HG03354 (cell line): ENCODE measurements around the gene OR4D1.

Source experiments
- ATAC-seq: cut with Tn5 transposase; IDR thresholded peaks from one replicate; pipeline ENCODE4 v1.9.1; 2021; ENCODE audit warnings: mild to moderate bottlenecking; ENCODE audit not compliant: unreplicated experiment, poor library complexity, severe bottlenecking

The OR4D1 gene

DNA sequence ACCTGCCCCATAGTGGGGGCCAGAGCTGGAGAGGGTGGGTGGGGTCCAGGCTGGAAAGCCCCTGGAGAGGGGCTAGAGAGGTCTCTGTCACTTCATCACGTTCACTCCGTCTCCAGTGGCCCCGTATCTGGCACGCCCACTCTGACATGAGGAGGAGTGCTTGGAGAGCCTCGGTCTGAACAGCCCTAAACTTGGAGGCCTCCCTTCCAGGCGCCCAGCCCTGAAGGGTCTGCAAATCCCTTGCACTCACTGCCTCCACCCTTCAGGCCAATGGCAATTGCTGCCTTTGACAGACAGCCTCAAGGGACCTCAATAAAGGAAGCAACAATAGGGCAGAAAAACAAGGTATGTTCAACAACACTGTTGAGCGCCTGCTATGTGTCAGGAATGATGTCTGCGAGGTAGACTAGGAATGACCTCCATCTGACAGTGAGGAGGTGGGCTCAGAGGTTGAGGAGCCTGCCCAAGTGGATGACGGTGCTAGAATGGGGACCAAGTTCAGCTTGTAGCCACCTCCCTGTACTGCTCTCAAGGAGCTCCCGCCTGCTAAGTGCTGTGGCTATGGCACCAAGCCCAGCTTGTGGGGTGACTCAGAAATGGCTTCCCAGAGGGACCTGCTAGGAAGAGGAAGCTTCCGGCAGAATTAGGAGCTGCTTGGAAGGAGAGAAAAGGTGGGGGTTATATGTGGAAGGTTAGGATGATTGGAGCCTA, 41.4 kb downstream of the OR4D1 start:
- ATAC-seq, result no peak

DNA sequence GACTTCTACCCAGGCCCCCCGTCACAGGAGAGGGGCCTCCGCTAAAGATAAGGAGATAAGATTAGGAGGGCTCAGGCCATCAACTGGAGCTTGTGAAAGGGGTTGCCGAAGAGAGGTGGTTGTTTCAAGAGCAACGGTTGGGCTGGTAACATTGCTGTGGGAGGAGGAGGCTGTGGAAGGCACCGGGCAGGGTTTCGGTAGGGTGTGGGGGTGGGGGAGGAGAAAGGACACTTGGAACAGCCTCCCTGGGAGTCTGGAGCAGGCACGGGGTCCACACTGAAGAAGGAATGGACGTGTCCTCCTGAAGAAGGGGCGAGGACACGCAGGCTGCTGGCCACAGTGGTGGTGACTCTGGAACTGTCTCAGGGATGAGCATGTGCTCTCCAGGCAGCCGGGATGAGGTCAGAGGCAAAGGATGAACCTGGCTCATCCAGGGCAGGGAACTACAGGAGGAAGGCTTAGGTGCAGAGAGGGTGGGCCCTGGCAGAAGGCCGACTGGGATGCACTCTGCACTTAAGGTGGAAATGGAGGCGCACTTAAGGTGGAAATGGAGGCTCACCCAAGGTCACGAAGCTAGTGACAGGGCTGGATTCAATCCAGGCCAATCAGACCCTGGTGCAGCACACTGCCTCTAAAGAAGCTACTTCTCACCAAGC, 43.2 kb downstream of the OR4D1 start:
- ATAC-seq, result no peak

DNA sequence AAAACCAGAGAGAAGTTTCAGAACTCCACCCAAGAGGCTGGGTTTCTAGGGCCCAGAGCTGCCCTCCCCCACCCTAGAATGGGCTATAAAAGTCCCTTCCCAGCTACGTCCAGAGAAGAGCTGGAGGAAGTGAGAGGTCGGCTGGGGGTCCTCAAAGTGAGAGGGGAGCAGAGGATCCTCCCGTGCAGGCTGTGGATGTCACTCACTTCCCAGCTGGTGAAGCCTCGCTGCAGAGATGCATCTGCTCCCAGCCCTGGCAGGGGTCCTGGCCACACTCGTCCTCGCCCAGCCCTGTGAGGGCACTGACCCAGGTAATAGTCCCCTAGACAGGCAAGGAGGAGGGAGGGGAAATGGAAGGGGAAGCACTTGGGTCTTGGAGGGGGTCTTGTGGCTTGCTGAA, 44.4 kb downstream of the OR4D1 start, which contains the start of gene EPX:
TSS of gene EPX (plus strand) at position 115 of the 400 bp plus-strand sequence. CDS start at position 236, 121 bp downstream.
- no peak for ATAC-seq

DNA sequence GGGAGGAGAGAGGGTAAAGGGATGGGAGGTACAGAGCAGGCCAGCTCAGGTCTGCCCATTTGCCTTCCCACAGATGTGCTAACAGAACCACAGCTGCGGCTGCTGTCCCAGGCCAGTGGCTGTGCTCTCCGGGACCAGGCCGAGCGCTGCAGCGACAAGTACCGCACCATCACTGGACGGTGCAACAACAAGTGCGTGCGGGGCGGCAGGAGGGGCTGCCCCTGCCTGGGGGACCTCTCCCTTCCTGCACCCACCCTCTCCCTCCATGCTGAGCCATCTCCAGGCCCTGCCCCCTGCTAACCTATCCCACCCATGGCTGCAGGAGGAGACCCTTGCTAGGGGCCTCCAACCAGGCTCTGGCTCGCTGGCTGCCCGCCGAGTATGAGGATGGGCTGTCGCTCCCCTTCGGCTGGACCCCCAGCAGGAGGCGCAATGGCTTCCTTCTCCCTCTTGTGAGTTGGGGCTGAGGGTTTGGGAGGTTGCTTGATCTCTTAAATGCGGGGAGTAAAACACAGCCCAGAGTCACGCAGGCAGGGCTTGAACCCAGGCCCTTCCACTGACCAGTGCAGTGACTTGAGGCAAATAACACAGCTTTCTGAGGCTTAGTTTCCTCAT, 45.6 kb downstream of the OR4D1 start:
- ATAC-seq, result no peak

DNA sequence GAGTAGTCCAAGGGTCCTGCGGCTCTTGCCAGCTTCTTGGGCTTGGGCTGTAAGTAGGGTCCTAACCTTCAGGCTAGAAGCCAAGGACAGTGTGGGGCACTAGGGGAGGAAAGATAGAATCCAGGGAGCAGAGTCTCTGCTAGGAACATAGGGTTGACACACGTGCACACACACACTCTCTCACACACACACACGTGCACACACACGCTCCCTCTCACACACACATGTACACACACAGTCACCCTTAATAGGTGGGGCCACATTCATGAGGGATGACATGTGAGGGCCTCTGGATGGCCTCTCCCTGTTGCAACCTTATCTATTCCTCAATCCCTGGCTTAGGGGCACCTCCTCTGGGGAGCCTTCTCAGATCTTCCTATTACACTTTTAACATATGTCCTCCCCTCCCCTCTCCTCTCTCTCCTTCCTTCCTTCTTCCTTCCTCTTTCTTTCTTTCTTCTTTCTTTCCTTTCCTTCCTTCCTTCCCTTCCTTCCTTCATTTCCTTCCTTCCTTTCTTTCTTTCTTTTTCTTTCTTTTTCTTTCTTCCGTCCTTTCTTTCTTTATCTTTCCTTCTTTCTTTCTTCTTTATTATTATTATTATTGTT, 47.4 kb downstream of the OR4D1 start:
- ATAC-seq, result no peak

DNA sequence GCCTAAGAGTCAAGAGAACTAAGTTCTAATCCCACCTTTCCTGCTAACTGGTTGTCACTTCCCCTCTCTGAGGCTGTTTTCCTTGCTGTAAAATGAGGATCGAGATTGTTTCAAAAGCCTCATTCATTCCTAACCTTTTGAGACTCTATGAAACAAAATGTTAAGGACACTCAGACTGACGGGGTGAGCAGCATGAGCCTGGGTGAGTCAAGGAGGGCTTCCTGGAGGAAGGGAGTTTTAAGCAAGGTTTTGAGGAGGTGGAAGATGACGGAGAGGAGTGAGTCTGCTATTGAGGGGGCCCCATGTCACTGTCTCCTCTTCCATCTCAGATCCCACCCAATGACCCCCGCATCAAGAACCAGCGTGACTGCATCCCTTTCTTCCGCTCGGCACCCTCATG, 48.4 kb downstream of the OR4D1 start:
- no peak for ATAC-seq

DNA sequence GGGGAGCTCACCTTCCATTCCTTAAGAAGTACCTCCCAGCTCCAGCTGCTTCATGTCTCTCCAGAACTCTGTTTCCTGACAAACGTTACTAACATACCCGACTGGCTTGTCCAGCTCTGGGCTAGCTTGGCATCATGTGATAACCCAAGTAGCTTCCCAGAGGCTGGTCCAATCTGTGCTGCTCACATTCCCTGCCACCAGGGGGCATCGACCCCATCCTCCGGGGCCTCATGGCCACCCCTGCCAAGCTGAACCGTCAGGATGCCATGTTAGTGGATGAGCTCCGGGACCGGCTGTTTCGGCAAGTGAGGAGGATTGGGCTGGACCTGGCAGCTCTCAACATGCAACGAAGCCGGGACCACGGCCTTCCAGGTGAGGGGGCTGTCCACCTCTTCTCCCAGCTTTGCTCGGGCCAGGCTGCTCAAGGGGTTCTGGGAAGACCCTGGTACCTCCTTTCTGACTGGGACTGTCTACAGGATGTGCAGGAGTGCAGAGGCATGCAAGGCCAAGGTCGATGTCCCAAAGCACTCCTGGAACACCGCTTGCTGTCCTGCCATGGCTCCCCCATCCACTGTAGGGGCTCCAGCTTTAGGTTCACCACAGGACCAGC, 51.9 kb downstream of the OR4D1 start:
- peak; percentile 56 for ATAC-seq

DNA sequence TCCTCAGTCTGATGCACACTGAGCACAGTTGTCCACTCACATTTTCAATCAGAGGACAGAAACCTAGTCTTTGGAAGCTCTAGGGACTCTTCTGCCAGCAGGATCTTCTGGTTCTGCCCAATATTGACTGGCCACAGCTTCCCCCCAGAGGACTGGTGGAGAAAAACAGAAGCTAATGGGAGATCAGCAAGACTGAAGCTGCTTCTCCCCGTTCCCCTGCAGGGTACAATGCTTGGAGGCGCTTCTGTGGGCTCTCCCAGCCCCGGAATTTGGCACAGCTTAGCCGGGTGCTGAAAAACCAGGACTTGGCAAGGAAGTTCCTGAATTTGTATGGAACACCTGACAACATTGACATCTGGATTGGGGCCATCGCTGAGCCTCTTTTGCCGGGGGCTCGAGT, 54.7 kb downstream of the OR4D1 start:
- ATAC-seq, result no peak

DNA sequence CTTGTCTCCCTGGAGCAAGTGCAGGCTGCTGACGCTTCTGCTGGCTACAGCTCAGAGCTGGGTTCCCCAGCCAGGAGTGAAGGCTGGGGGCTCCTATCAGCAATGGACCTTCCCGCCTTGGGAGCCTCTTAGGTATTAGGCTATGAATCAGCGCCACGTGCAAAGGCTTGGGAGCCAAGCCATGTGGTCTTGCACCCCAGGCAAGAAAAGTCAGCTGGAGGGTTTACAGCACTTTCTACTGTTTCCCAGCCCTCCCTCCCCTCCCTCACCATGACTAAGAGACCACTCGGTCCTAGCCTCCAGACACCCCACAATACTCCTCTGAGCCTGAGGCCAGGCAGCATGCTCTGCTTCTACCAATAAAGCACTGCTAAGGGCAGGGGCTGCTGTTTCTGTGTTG, 56.6 kb downstream of the OR4D1 start:
- no peak for ATAC-seq

DNA sequence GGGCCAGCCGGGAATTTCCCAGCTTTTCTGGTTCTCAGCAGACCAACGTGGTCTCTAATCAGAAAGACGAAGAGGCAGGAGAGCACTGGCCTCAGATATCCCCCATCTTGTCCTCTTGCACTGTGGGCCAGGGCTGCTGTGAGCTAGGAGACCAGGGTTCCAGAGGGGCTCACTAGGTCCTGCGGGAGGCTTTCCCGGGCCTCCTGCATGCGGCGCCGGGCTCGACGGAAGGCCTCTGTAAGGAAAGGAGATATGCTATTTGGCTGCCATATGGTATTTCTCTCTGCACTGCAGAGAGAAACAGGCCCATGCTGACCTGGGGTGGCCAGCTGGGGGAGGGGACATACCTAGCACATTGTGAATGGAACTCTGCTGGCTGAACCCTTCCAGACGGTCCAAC, 57.8 kb downstream of the OR4D1 start:
- ATAC-seq, result no peak

DNA sequence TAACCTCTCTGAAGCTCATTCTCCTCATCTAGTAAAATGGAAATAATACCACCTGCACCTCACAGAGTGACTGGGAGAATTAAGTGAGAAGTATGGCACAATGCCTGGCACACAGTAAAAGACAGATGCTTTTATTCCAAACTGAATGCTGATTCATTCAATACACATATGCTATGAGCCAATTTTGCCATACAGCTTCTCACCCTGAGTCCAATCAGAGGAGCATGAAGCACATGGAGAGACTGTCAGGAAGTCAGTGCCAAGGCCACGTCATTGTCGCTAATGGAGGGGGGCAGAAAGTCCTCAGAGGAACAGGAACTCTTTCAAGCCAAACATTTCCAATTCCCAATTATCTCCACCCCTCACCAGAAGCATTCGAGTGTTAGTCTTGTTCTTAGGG, 59.3 kb downstream of the OR4D1 start:
- ATAC-seq, result no peak

DNA sequence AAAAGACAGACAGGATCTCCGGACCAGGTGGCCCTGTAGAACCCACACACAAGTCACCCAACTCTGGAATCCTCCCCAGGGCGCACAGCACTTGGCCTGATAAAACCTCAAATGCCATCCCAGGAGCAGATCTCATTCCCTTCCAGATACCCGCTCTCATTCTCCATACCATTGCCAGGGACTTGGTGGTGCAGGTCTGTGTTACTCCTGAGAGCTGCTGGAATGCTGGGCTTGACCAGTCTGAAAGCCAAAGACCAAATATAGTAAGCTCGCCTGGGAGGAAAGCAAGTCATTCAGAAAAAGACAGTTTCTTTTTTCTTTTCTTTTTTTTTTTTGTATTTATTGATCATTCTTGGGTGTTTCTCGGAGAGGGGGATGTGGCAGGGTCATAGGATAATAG, 60.2 kb downstream of the OR4D1 start:
- no peak for ATAC-seq
